Sigmoid colon (tissue), 4 donors: ENCODE measurements around the gene AP4M1.

Experiments used
- CTCF ChIP-seq, 4 experiments: fragments of 450-650 bp in 3 of 4; fragments of 200-600 bp in 1 of 4; IDR thresholded peaks; one replicate each; pipeline ENCODE4 v1.5.1; 2016 to 2019; ENCODE audit warnings: antibody characterized with exemption in 4 of 4, mild to moderate bottlenecking in 3 of 4, moderate library complexity in 2 of 4
- EP300 ChIP-seq, 4 donors: sonication (generic); formaldehyde crosslinking; IDR thresholded peaks; one replicate each; pipeline ENCODE4 v1.6.1; 2017; ENCODE audit warnings: antibody characterized with exemption in 4 of 4
- POLR2A ChIP-seq, 2 donors: fragments of 450-650 bp; IDR thresholded peaks; one replicate each; pipeline ENCODE4 v1.6.1; 2016; ENCODE audit warnings: antibody characterized with exemption in 2 of 2, mild to moderate bottlenecking in 2 of 2, moderate library complexity in 2 of 2
- POLR2AphosphoS5 ChIP-seq, 4 donors: sonication (generic); formaldehyde crosslinking; IDR thresholded peaks; one replicate each; pipeline ENCODE4 v1.6.1; 2017; ENCODE audit warnings: antibody characterized with exemption in 4 of 4

DNA sequence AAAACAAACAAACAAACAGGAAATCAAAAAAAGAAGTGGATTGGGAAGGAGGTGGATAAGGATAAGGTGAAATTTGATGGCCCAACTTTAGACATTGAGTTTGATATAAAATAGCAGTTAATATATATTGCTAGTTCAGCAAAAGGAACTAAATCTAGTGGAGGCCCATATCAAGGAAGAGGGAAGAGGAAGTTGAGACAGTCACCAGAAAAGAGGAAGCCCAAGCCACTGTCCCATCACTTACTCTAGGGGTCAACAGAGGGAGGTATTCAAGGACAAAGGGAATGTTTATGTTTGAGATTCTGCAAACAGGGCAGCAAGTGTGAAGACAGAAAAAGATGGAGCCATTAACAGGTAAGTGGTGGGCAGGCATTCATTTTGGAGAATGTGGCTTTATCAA lies 51.0 kb downstream of the AP4M1 start:
- TF ChIP-seq CTCF (IDR thresholded peaks at IDR 0.05) (no peak), POLR2A (IDR thresholded peaks at IDR 0.05) (no peak), POLR2AphosphoS5 (IDR thresholded peaks at IDR 0.05) (no peak), EP300 (IDR thresholded peaks at IDR 0.05) (no peak)
